GM23248 (cell line): ENCODE measurements around the gene FOXRED1.

Experiments
- EZH2 ChIP-seq: fragments of 200-600 bp; sonication (generic); IDR thresholded peaks from 2 replicates; pipeline ENCODE4 v1.6.1; 2018; ENCODE audit warnings: antibody characterized with exemption, mild to moderate bottlenecking; ENCODE audit not compliant: insufficient read depth, poor library complexity, severe bottlenecking
- EZH2phosphoT487 ChIP-seq: fragments of 200-600 bp; sonication (generic); IDR thresholded peaks from 2 replicates; pipeline ENCODE4 v1.6.1; 2018; ENCODE audit warnings: antibody characterized with exemption, moderate library complexity, mild to moderate bottlenecking, low read depth; ENCODE audit not compliant: insufficient read depth

DNA sequence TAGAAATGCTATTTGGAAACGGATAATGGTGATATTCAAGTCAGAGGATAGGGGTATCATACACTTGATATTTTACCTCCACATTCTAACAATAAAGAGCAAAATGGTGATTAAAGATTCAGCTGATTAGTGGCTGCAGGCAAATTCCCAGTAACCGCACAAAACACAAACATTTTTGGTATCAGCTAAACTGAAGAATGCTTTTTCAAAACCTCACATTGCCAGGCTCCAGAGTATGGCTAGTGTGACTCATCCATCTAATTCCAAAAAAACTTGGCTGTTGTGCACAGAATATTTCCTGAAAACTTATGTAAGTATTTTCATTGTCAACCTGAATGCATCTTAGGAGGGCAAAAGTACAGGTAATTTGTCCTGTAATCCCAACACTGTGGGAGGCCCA, 11.2 kb upstream of the FOXRED1 start:
- TF ChIP-seq EZH2 (no peak), EZH2phosphoT487 (no peak)
